K562 (cell line): ENCODE measurements around the gene LRMDA. TPM values are rescaled to one million over a fixed set of nuclear protein-coding genes. Genes with fewer than 3 reads are reported as not detected.

Experiments
- ATAC-seq: fragments of 200-7000 bp; cut with Tn5 transposase; 3 replicates; pipeline ENCODE4 v1.9.1; 2020; ENCODE audit warnings: moderate library complexity
- BruUV-seq: library from RNA; stranded (reverse); fragments of 400-500 nt; replicated peaks from 2 replicates; lab custom pipeline; 2021; lab: Mats Ljungman, UMichigan
- CTCF ChIA-PET: fragments of 300-600 bp; formaldehyde crosslinking; extraction: SDS; loops from one replicate; lab custom pipeline; 2021; ENCODE audit warnings: low intra/inter-chr PET ratio; lab: Yijun Ruan, JAX
- POLR2A ChIA-PET: fragments of 300-600, 350-650 bp; sonication (Branson Sonifier 250); formaldehyde crosslinking; extraction: SDS; loops from one replicate; lab custom pipeline; 2021; ENCODE audit warnings: antibody characterized with exemption, inconsistent platforms; lab: Yijun Ruan, JAX
- DNase-seq, 4 experiments: peaks; one replicate each; pipeline versions ENCODE4 v3.0.0 to v3.0.0-alpha.2; 2011 to 2018; ENCODE audit warnings: low spot score in 3 of 4, mixed read lengths in 3 of 4; ENCODE audit errors: extremely low read depth in 1 of 4
- FAIRE-seq: peaks from 2 replicates; lab custom pipeline; 2011; peaks lifted over from hg19 to GRCh38; lab: Jason Lieb, UNC
- H2AFZ ChIP-seq: 2 replicates; pipeline ENCODE4 v1.6.0; 2011; ENCODE audit warnings: low read depth, low read length, control low read depth, inconsistent platforms
- H3K27ac ChIP-seq: fragments of 200-600 bp; 3 replicates; pipeline ENCODE4 v1.8.0; 2011; ENCODE audit warnings: low read depth, mild to moderate bottlenecking, control low read depth, inconsistent platforms, low read length, moderate library complexity, mixed read lengths; ENCODE audit errors: extremely low read depth
- H3K27me3 ChIP-seq, 2 experiments: fragments of 300-600 bp in 1 of 2; 2 replicates in 1 of 2; 3 replicates in 1 of 2; pipeline versions ENCODE4 v1.6.0 to v1.8.0; 2011; ENCODE audit warnings: inconsistent platforms in 2 of 2, low read length in 2 of 2, mild to moderate bottlenecking in 1 of 2, mixed read lengths in 1 of 2, moderate library complexity in 1 of 2; ENCODE audit not compliant: control insufficient read depth in 2 of 2, insufficient read depth in 2 of 2
- H3K36me3 ChIP-seq: fragments of 300-600 bp; 3 replicates; pipeline ENCODE4 v1.8.0; 2011; ENCODE audit warnings: mild to moderate bottlenecking, low read length, inconsistent platforms; ENCODE audit not compliant: control insufficient read depth, insufficient read depth
- H3K4me1 ChIP-seq, 2 experiments: fragments of 200-600 bp in 1 of 2; replicated peaks in 1 of 2; 2 replicates in 1 of 2; 3 replicates in 1 of 2; pipeline versions ENCODE4 v1.5.1 to v1.8.0; 2011; ENCODE audit warnings: inconsistent platforms in 2 of 2, low read length in 2 of 2, mild to moderate bottlenecking in 1 of 2, mixed read lengths in 1 of 2, moderate library complexity in 1 of 2; ENCODE audit not compliant: control insufficient read depth in 2 of 2, insufficient read depth in 2 of 2
- H3K4me2 ChIP-seq: 2 replicates; pipeline ENCODE4 v1.6.1; 2011; ENCODE audit warnings: low read length, control low read depth, inconsistent platforms, mixed read lengths; ENCODE audit not compliant: insufficient read depth
- H3K4me3 ChIP-seq: fragments of 200-600 bp; sonication (generic), shearing (Covaris generic); 2 replicates; pipeline ENCODE4 v1.5.1; 2016; ENCODE audit warnings: control low read depth, inconsistent platforms
- H3K79me2 ChIP-seq: fragments of 200-600 bp; 3 replicates; pipeline ENCODE4 v1.8.0; 2011; ENCODE audit warnings: low read length, inconsistent platforms; ENCODE audit not compliant: control insufficient read depth, insufficient read depth
- H3K9ac ChIP-seq, 2 experiments: 2 replicates each; pipeline versions ENCODE4 v1.6.0 to v1.6.1; 2011; ENCODE audit warnings: low read depth in 2 of 2, low read length in 2 of 2, control low read depth in 1 of 2, inconsistent platforms in 1 of 2, mild to moderate bottlenecking in 1 of 2, mixed read lengths in 1 of 2; ENCODE audit not compliant: insufficient read depth in 1 of 2
- H3K9me1 ChIP-seq: one replicate; pipeline ENCODE4 v1.6.0; 2011; ENCODE audit warnings: inconsistent platforms, mild to moderate bottlenecking, low read length, moderate library complexity; ENCODE audit not compliant: control insufficient read depth, insufficient read depth
- H3K9me3 ChIP-seq: replicated peaks from 2 replicates; pipeline ENCODE4 v1.5.1; 2011; ENCODE audit warnings: low read depth, low read length, inconsistent platforms; ENCODE audit not compliant: control insufficient read depth, insufficient read depth
- H4K20me1 ChIP-seq: replicated peaks from 2 replicates; pipeline ENCODE4 v1.6.1; 2011; ENCODE audit warnings: low read length, inconsistent platforms, mixed read lengths; ENCODE audit not compliant: control insufficient read depth, insufficient read depth
- BRCA1 ChIP-seq, 2 experiments: fragments of 450-650 bp in 1 of 2; sonication (generic) in 1 of 2; formaldehyde crosslinking in 1 of 2; IDR thresholded peaks; 2 replicates each; pipeline versions ENCODE4 v1.5.0 to v1.6.1; 2017 to 2020; ENCODE audit warnings: mild to moderate bottlenecking in 1 of 2, missing genetic modification reagents in 1 of 2
- ELF2 ChIP-seq: fragments of 250-450 bp; sonication (Bioruptor Pico); IDR thresholded peaks from 2 replicates; pipeline ENCODE4 v1.5.0; 2021; ENCODE audit warnings: mild to moderate bottlenecking
- FUS ChIP-seq: fragments of 200-400 bp; formaldehyde crosslinking; optimal IDR thresholded peaks from 2 replicates; pipeline ENCODE3; 2017; ENCODE audit warnings: low read depth, low read length
- HDAC2 ChIP-seq: fragments of 450-650 bp; IDR thresholded peaks from 2 replicates; pipeline ENCODE4 v1.6.1; 2016; ENCODE audit warnings: mild to moderate bottlenecking
- JUN ChIP-seq, 2 experiments: sonication (generic) in 1 of 2; formaldehyde crosslinking in 1 of 2; IDR thresholded peaks; 2 replicates each; pipeline versions ENCODE4 v1.6.1 to v1.8.0; 2012 to 2022; ENCODE audit warnings: borderline replicate concordance in 2 of 2, mild to moderate bottlenecking in 2 of 2, improper control_type of control experiment in 1 of 2, low read depth in 1 of 2, low read length in 1 of 2, missing genetic modification reagents in 1 of 2
- NR1H2 ChIP-seq: sonication (generic); formaldehyde crosslinking; IDR thresholded peaks from 2 replicates; pipeline ENCODE4 v1.4.0; 2020; ENCODE audit warnings: mild to moderate bottlenecking, missing genetic modification reagents
- RB1 ChIP-seq: fragments of 450-650 bp; IDR thresholded peaks from 2 replicates; pipeline ENCODE4 v1.6.1; 2017; ENCODE audit warnings: low read depth, mild to moderate bottlenecking
- SMAD2 ChIP-seq: fragments of 150-350 bp; IDR thresholded peaks from 2 replicates; pipeline ENCODE4 v1.6.1; 2014; ENCODE audit warnings: low read depth, mild to moderate bottlenecking, low read length
- SRSF3 ChIP-seq: fragments of 200-400 bp; formaldehyde crosslinking; IDR thresholded peaks from 2 replicates; pipeline ENCODE4 v1.6.1; 2016; ENCODE audit warnings: mild to moderate bottlenecking, low read length, moderate library complexity; ENCODE audit not compliant: insufficient read depth
- TAF1 ChIP-seq: IDR thresholded peaks from 2 replicates; pipeline ENCODE4 v1.6.1; 2011; ENCODE audit warnings: mild to moderate bottlenecking, low read length, moderate library complexity; ENCODE audit not compliant: insufficient read depth, control insufficient read depth, severe bottlenecking; ENCODE audit errors: extremely low read depth
- THRB ChIP-seq: fragments of 450-650 bp; formaldehyde crosslinking; conservative IDR thresholded peaks from 2 replicates; pipeline ENCODE4 v1.4.0; 2022; ENCODE audit warnings: mild to moderate bottlenecking, missing genetic modification characterization
- WGBS: fragments of 100-300 bp; shearing (Covaris generic); methylation state at CpG from one replicate; pipeline ENCODE4 v1.1.6; 2016; ENCODE audit warnings: low coverage, mixed read lengths; ENCODE audit not compliant: insufficient coverage; ENCODE audit errors: missing lambda C conversion rate; 5-methylcytosine and 5-hydroxymethylcytosine counted together
- in situ Hi-C: fragments of 300-500 bp; cut with MboI; formaldehyde crosslinking; loops from 4 replicates; pipeline ENCODE4 v1.15.0; 2018; ENCODE audit warnings: inconsistent platforms, mixed read lengths
- intact Hi-C: fragments of 100-400 bp; cut with micrococcal nuclease; formaldehyde crosslinking; loops from 2 replicates; pipeline ENCODE4 v1.14.2; 2022
- polyA plus RNA-seq, 8 experiments: library from polyadenylated mRNA; depleted of rRNA in 4 of 8; stranded (reverse) in 5 of 8; unstranded in 3 of 8; fragments of >200 nt; fragmentation: Nextera tagmentation in 2 of 8; fragmentation: Illumina TruSeq in 1 of 8; extraction: Ambion mirVana in 2 of 8; extraction: Trizol in 1 of 8; gene quantifications; 2 replicates each; pipeline versions ENCODE4 v1.2.1 to v1.2.3, GENCODE V29; 2011 to 2014; ENCODE audit warnings: inconsistent platforms in 1 of 8, missing spikeins in 1 of 8
- total RNA-seq, 7 experiments: library from RNA; depleted of rRNA in 6 of 7; stranded (reverse); fragments of >200 nt in 6 of 7; fragmentation: Illumina TruSeq in 2 of 7; extraction: Trizol in 2 of 7; gene quantifications; 2 replicates each; pipeline versions ENCODE4 v1.2.1 to v1.2.3, GENCODE V29; 2011 to 2021; ENCODE audit warnings: low replicate concordance in 1 of 7
- TF ChIP-seq, protein P1 (sequence below): fragments of 250-450 bp; sonication (Bioruptor Pico); IDR thresholded peaks from 2 replicates; pipeline ENCODE4 v1.4.0; 2020

LRMDA gene
- total and polyA plus RNA-seq, 9 of the 15 experiments (the other 6 are each of a cell fraction or from before 2014, with no cell fraction given), result 0.25 TPM; not detected in 8

- Histone ChIP-seq H3K4me3 (no peak overlapping the region), H3K27me3 (no peaks in the 10 kb centered on the region), H3K9ac (no peak overlapping the region), H3K4me2 (no peak overlapping the region), H3K27ac (no peak overlapping the region), H3K9me1 (no peaks in the 10 kb centered on the region), H4K20me1 (no peaks in the 10 kb centered on the region), H3K79me2 (no peaks in the 10 kb centered on the region), H3K36me3 (no peaks in the 10 kb centered on the region), H3K4me1 (no peaks in the 10 kb centered on the region), H2AFZ (no peak overlapping the region), H3K9me3 (no peaks in the 10 kb centered on the region)
- TF ChIP-seq NR1H2, result no peak
- TF ChIP-seq RB1, result no peak
- no peak for TF ChIP-seq HDAC2
- TF ChIP-seq JUN (IDR thresholded peaks at IDR 0.05; ENCODE audit: borderline replicate concordance, low read depth, low read length), result no peak
- no peak for TF ChIP-seq JUN (CRISPR knock-in tag; IDR thresholded peaks at IDR 0.05; ENCODE audit: borderline replicate concordance)
- no peak for TF ChIP-seq FUS
- no peak for TF ChIP-seq SRSF3
- no peak for TF ChIP-seq TAF1
- TF ChIP-seq SMAD2, result no peak
- TF ChIP-seq, protein P1, sequence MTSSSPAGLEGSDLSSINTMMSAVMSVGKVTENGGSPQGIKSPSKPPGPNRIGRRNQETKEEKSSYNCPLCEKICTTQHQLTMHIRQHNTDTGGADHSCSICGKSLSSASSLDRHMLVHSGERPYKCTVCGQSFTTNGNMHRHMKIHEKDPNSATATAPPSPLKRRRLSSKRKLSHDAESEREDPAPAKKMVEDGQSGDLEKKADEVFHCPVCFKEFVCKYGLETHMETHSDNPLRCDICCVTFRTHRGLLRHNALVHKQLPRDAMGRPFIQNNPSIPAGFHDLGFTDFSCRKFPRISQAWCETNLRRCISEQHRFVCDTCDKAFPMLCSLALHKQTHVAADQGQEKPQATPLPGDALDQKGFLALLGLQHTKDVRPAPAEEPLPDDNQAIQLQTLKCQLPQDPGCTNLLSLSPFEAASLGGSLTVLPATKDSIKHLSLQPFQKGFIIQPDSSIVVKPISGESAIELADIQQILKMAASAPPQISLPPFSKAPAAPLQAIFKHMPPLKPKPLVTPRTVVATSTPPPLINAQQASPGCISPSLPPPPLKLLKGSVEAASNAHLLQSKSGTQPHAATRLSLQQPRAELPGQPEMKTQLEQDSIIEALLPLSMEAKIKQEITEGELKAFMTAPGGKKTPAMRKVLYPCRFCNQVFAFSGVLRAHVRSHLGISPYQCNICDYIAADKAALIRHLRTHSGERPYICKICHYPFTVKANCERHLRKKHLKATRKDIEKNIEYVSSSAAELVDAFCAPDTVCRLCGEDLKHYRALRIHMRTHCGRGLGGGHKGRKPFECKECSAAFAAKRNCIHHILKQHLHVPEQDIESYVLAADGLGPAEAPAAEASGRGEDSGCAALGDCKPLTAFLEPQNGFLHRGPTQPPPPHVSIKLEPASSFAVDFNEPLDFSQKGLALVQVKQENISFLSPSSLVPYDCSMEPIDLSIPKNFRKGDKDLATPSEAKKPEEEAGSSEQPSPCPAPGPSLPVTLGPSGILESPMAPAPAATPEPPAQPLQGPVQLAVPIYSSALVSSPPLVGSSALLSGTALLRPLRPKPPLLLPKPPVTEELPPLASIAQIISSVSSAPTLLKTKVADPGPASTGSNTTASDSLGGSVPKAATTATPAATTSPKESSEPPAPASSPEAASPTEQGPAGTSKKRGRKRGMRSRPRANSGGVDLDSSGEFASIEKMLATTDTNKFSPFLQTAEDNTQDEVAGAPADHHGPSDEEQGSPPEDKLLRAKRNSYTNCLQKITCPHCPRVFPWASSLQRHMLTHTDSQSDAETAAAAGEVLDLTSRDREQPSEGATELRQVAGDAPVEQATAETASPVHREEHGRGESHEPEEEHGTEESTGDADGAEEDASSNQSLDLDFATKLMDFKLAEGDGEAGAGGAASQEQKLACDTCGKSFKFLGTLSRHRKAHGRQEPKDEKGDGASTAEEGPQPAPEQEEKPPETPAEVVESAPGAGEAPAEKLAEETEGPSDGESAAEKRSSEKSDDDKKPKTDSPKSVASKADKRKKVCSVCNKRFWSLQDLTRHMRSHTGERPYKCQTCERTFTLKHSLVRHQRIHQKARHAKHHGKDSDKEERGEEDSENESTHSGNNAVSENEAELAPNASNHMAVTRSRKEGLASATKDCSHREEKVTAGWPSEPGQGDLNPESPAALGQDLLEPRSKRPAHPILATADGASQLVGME, result no peak
- no peak for TF ChIP-seq BRCA1 (IDR thresholded peaks at IDR 0.05)
- TF ChIP-seq BRCA1 (CRISPR knock-in tag; IDR thresholded peaks at IDR 0.05), result no peak
- TF ChIP-seq THRB (CRISPR knock-in tag), result no peak
- TF ChIP-seq ELF2 (CRISPR knock-in tag), result no peak
- FAIRE-seq (no peak), ATAC-seq (no peak), DNase-seq (no peak)
- POLR2A ChIA-PET, result no interaction called here
- BruUV-seq, result no TSS peak
- in situ Hi-C loops, result no loop called here
- WGBS, result 2% methylated on average over 3 of the region's 3 CpGs
- CTCF ChIA-PET, result no interaction called here
- intact Hi-C loops, result no loop called here
Observed at GRCh38 chr10:76393875-76394706, 962.7 kb downstream of the LRMDA start.
